ENCODE measurements around the gene SV2B. TPM values are rescaled to one million over a fixed set of nuclear protein-coding genes. Genes with fewer than 3 reads are reported as not detected.

SV2B gene
- total and polyA plus RNA-seq, 9 of the 15 experiments (the other 6 are each of a cell fraction or from before 2014, with no cell fraction given), result 0.01 to 0.25 (median 0.11) TPM

DNA sequence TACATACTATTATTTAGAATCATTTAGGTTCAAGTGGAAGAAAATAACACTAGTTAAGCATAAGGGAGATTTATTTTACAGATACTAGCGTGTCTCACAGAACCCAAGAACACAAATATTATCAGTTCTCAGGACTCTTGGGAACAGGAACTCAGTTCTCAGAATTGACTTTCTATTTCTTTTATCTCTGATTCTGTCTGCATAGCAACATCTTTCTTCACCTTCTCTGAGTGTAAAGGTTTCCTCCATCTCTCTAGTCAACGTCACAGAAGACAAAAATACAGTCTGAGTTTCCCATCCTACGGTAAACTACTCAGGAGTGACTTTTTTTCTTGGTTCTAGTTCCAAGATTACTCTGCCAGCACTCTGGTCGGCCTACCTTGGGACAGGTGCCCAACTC, 220.0 kb downstream of the SV2B start:
- Histone ChIP-seq H3K9me3 (replicated peaks; ENCODE audit: control insufficient read depth, insufficient read depth, low read depth, low read length) (no peaks in the 10 kb centered on the region), H3K9ac (ENCODE audit: insufficient read depth in 1 of 2, low read depth in 2 of 2, low read length in 2 of 2) (no peak overlapping the region), H3K4me3 (no peak overlapping the region), H3K36me3 (ENCODE audit: control insufficient read depth, insufficient read depth, low read length) (no peaks in the 10 kb centered on the region), H3K4me2 (ENCODE audit: insufficient read depth, low read length) (no peak overlapping the region), H3K9me1 (ENCODE audit: control insufficient read depth, insufficient read depth, low read length) (no peaks in the 10 kb centered on the region), H2AFZ (ENCODE audit: low read depth, low read length) (no peak overlapping the region), H3K27ac (ENCODE audit: extremely low read depth, low read depth, low read length) (no peak overlapping the region), H4K20me1 (replicated peaks; ENCODE audit: control insufficient read depth, insufficient read depth, low read length) (no peaks in the 10 kb centered on the region), H3K79me2 (ENCODE audit: control insufficient read depth, insufficient read depth, low read length) (no peaks in the 10 kb centered on the region), H3K27me3 (ENCODE audit: control insufficient read depth in 2 of 2, insufficient read depth in 2 of 2, low read length in 2 of 2) (0 out of 5 replicates have a peak, but pooled peaks cover 0 to 3% of the 10 kb centered on the region in 2 experiments), H3K4me1 (replicated peaks in 1 of 2; ENCODE audit: control insufficient read depth in 2 of 2, insufficient read depth in 2 of 2, low read length in 2 of 2) (no peaks in the 10 kb centered on the region; a peak in 2 of 5 replicates)
- POLR2A ChIA-PET, result interaction anchor here (0.6 kb wide), 1 partner anchor 302 kb away, joined by 4 read pairs; no protein-coding TSS in a partner anchor
- no TSS peak for BruUV-seq (replicated peaks)
- intact Hi-C loops (cut with micrococcal nuclease), result no loop called here
- FAIRE-seq (no peak), ATAC-seq (no peak), DNase-seq (ENCODE audit: extremely low read depth in 1 of 4, low spot score in 3 of 4) (no peak)
- CTCF ChIA-PET (ENCODE audit: low intra/inter-chr PET ratio), result no interaction called here
- 0% methylated on average over 4 of the region's 4 CpGs for WGBS (ENCODE audit: insufficient coverage, low coverage, missing lambda C conversion rate)
- in situ Hi-C loops (cut with MboI), result no loop called here
- TF ChIP-seq, protein P1, sequence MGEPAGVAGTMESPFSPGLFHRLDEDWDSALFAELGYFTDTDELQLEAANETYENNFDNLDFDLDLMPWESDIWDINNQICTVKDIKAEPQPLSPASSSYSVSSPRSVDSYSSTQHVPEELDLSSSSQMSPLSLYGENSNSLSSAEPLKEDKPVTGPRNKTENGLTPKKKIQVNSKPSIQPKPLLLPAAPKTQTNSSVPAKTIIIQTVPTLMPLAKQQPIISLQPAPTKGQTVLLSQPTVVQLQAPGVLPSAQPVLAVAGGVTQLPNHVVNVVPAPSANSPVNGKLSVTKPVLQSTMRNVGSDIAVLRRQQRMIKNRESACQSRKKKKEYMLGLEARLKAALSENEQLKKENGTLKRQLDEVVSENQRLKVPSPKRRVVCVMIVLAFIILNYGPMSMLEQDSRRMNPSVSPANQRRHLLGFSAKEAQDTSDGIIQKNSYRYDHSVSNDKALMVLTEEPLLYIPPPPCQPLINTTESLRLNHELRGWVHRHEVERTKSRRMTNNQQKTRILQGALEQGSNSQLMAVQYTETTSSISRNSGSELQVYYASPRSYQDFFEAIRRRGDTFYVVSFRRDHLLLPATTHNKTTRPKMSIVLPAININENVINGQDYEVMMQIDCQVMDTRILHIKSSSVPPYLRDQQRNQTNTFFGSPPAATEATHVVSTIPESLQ (CRISPR knock-in tag; IDR thresholded peaks at IDR 0.05), result no peak
- TF ChIP-seq, protein P2, sequence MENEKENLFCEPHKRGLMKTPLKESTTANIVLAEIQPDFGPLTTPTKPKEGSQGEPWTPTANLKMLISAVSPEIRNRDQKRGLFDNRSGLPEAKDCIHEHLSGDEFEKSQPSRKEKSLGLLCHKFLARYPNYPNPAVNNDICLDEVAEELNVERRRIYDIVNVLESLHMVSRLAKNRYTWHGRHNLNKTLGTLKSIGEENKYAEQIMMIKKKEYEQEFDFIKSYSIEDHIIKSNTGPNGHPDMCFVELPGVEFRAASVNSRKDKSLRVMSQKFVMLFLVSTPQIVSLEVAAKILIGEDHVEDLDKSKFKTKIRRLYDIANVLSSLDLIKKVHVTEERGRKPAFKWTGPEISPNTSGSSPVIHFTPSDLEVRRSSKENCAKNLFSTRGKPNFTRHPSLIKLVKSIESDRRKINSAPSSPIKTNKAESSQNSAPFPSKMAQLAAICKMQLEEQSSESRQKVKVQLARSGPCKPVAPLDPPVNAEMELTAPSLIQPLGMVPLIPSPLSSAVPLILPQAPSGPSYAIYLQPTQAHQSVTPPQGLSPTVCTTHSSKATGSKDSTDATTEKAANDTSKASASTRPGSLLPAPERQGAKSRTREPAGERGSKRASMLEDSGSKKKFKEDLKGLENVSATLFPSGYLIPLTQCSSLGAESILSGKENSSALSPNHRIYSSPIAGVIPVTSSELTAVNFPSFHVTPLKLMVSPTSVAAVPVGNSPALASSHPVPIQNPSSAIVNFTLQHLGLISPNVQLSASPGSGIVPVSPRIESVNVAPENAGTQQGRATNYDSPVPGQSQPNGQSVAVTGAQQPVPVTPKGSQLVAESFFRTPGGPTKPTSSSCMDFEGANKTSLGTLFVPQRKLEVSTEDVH (IDR thresholded peaks at IDR 0.05; ENCODE audit: low read depth, partially characterized antibody), result no peak
- TF ChIP-seq CBFB (CRISPR knock-in tag; IDR thresholded peaks at IDR 0.05), result no peak
- TF ChIP-seq, protein P3, sequence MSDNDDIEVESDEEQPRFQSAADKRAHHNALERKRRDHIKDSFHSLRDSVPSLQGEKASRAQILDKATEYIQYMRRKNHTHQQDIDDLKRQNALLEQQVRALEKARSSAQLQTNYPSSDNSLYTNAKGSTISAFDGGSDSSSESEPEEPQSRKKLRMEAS (CRISPR knock-in tag; IDR thresholded peaks at IDR 0.05), result no peak
- TF ChIP-seq, protein P4, sequence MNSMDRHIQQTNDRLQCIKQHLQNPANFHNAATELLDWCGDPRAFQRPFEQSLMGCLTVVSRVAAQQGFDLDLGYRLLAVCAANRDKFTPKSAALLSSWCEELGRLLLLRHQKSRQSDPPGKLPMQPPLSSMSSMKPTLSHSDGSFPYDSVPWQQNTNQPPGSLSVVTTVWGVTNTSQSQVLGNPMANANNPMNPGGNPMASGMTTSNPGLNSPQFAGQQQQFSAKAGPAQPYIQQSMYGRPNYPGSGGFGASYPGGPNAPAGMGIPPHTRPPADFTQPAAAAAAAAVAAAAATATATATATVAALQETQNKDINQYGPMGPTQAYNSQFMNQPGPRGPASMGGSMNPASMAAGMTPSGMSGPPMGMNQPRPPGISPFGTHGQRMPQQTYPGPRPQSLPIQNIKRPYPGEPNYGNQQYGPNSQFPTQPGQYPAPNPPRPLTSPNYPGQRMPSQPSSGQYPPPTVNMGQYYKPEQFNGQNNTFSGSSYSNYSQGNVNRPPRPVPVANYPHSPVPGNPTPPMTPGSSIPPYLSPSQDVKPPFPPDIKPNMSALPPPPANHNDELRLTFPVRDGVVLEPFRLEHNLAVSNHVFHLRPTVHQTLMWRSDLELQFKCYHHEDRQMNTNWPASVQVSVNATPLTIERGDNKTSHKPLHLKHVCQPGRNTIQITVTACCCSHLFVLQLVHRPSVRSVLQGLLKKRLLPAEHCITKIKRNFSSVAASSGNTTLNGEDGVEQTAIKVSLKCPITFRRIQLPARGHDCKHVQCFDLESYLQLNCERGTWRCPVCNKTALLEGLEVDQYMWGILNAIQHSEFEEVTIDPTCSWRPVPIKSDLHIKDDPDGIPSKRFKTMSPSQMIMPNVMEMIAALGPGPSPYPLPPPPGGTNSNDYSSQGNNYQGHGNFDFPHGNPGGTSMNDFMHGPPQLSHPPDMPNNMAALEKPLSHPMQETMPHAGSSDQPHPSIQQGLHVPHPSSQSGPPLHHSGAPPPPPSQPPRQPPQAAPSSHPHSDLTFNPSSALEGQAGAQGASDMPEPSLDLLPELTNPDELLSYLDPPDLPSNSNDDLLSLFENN (IDR thresholded peaks at IDR 0.05; ENCODE audit: low read depth in 2 of 2, low read length in 2 of 2), result no peak
- TF ChIP-seq ZNF354B (CRISPR knock-in tag; IDR thresholded peaks at IDR 0.05), result no peak
- no peak for TF ChIP-seq ZKSCAN3 (CRISPR knock-in tag; IDR thresholded peaks at IDR 0.05)
- no peak for TF ChIP-seq HNRNPK (IDR thresholded peaks at IDR 0.05; ENCODE audit: low read depth, low read length, poor library complexity, severe bottlenecking)
- TF ChIP-seq, protein P5, sequence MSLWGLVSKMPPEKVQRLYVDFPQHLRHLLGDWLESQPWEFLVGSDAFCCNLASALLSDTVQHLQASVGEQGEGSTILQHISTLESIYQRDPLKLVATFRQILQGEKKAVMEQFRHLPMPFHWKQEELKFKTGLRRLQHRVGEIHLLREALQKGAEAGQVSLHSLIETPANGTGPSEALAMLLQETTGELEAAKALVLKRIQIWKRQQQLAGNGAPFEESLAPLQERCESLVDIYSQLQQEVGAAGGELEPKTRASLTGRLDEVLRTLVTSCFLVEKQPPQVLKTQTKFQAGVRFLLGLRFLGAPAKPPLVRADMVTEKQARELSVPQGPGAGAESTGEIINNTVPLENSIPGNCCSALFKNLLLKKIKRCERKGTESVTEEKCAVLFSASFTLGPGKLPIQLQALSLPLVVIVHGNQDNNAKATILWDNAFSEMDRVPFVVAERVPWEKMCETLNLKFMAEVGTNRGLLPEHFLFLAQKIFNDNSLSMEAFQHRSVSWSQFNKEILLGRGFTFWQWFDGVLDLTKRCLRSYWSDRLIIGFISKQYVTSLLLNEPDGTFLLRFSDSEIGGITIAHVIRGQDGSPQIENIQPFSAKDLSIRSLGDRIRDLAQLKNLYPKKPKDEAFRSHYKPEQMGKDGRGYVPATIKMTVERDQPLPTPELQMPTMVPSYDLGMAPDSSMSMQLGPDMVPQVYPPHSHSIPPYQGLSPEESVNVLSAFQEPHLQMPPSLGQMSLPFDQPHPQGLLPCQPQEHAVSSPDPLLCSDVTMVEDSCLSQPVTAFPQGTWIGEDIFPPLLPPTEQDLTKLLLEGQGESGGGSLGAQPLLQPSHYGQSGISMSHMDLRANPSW (CRISPR knock-in tag; IDR thresholded peaks at IDR 0.05), result no peak
- no peak for TF ChIP-seq SRSF9 (IDR thresholded peaks at IDR 0.05; ENCODE audit: borderline replicate concordance, low read depth, low read length)
- no peak for TF ChIP-seq ELF1 (tag; IDR thresholded peaks at IDR 0.05)

Measured in K562 (cell line).